Fibroblast of skin of abdomen (primary cell): ENCODE data around the gene BCAS3.
A peak's percentile ranks its signal among the peaks of the same experiment; 100 is the strongest.
"Not testable (repeated sequence)": the region's sequence is repeated elsewhere in the genome, so short reads cannot be mapped to it uniquely, and the experiment has no call there.

Source experiments
- DNase-seq: peaks from one replicate; pipeline ENCODE4 v3.0.0-alpha.2; 2013

The BCAS3 gene

GRCh38 chr17:60802377-60802776 lies 124.7 kb downstream of the BCAS3 start:
- DNase-seq: peak; percentile 4

DNA sequence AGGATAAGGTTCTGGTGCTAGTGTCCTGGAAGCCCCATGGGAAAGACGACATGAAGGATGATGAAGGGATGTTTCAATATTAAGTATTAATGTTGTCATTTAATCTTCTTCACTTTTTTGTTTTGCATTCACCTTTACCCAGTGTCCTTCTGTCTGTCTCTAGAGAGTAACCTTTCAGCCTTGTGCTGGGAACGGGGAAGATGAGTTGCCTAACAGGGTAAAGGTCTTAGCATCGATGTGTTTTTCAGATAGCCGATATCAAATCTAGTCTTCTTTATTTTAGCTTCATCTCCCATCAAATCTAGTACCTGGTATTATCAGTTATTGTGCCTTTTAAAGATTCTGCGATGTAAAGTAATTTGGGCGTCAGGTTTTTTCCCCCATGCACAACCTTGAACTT lies 125.4 kb downstream of the BCAS3 start:
- no peak for DNase-seq

DNA sequence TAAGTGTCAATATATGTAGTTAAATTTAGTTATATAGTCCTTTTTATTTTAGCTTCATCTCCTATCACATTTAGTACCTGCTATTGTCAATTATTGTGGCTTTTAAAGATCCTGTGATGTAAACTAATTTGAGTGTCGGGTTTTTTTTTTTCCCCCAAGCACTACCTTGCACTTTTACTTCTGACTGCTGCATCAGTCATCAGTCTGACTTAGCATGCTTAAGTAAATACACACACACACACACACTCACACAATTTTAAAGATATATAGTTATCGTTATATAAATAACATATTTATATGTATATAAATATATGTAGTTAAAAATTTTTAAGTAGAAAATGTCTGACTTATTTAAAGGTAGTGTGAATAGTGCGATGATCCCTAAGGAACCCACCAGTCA lies 127.2 kb downstream of the BCAS3 start:
- DNase-seq: no peak

DNA sequence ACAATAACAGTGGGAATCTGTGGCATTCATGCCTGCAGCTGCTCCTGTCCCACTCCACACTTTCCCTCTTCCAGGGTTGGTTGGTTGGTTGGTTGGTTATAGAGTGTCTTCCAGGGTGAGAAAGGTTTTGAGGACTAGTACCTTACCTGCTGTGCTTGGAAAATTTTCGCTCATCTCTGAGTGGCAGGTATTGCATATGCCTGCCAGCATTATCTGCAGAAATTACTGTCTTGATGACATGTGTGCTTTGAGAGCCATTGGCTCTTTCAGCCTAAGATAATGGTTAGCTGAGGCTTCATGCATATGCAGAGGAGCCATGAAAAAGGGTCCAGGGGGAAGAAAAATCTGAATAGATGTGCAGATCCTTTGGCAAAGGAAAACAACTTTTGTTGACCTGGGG lies 131.8 kb downstream of the BCAS3 start:
- DNase-seq: no peak

- DNase-seq: not testable (repeated sequence)
Observed at GRCh38 chr17:60814941-60815340, 137.3 kb downstream of the BCAS3 start.

GRCh38 chr17:60817192-60817591 lies 139.5 kb downstream of the BCAS3 start:
- DNase-seq: peak; percentile 82

- no peak for DNase-seq
Observed at GRCh38 chr17:60819447-60820130, 141.9 kb downstream of the BCAS3 start.

DNA sequence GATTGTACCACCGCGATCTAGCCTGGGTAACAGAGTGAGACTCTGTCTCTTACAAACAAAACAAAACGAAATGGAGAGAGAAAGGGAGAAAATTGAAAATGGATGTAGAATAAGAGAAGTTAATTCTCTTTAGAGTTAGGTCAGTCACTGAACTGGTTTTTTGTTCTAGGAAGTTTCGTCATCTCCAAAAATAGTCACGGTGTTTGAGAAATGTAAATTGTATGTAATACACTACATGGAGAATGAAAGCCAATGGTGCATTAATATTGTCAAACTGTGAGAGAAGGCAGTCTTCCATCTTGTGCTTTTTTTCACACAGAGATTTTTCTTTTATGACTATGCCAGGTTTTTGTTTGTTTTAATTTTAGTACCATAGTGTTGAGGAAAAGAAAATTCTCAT lies 145.9 kb downstream of the BCAS3 start:
- no peak for DNase-seq

DNA sequence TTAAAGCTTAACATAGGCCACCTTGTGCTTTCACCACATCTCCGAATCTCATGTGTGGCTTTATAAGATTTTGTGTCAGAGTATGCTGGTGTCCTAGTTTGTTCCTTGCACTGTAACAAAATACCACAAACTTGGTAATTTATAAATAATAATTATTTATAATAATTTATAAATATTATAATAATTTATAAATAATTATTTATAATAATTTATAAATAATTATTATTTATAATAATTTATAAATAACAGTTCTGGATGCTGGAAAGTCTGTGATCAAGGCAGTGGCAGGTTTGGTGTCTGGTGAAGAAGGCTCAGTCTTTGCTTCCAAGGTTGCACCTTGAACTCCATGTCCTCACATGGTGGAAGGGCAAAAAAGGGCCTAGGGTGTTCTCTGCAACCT lies 147.7 kb downstream of the BCAS3 start:
- no peak for DNase-seq

- no peak for DNase-seq
Observed at GRCh38 chr17:60827943-60828342, 150.3 kb downstream of the BCAS3 start.

- no peak for DNase-seq
Observed at GRCh38 chr17:60832151-60832585, 154.5 kb downstream of the BCAS3 start.

GRCh38 chr17:60832631-60833030 lies 155.0 kb downstream of the BCAS3 start:
- no peak for DNase-seq

- no peak for DNase-seq
Observed at GRCh38 chr17:60840456-60840855, 162.8 kb downstream of the BCAS3 start.

GRCh38 chr17:60845012-60845411 lies 167.4 kb downstream of the BCAS3 start:
- DNase-seq: no peak

GRCh38 chr17:60846175-60846574 lies 168.5 kb downstream of the BCAS3 start:
- no peak for DNase-seq

- DNase-seq: no peak
Observed at GRCh38 chr17:60851181-60851580, 173.5 kb downstream of the BCAS3 start.

DNA sequence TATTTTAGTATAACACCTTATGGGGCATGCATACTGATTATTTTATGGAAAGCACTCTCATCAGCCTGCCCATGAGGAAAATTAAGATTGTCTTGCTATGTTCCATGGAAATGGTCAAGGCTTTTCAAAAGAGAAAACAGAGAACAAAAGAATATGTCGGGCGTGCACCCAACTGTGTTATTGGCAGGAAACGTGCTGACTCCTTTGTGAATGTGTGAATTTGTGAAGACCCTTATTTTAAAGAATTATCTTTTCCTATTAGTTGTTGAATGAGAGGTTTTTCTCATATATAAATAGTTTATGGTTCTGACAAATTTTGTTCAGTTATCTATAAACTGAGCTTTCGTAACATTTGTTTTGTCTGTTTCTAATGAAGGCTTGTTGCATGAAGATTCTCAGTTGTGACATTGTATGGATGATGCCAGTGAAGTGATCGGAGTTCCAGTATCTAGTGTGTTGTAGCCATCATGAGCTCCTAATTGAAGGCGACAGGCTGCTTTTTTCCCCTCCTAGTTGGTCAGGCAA lies 180.0 kb downstream of the BCAS3 start:
- DNase-seq: no peak

DNA sequence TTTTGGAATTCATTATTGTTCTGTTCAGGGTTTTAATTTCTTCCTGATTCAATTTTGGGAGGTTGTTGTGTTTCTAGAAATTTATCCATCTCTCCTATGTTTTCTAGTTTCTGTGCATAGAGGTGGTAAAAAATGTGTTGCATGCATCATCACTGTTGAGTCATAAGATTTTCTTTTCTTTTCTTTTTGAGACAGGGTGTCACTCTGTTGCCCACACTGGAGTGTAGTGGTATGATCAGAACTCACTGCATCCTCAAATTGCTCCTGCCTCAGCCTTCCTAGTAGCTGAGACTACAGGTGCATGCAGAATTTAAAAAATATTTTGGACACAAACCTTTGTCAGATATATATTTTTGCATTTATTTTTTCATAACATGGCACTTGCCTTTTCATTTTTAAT lies 184.8 kb downstream of the BCAS3 start:
- no peak for DNase-seq

GRCh38 chr17:60863892-60864707 lies 186.4 kb downstream of the BCAS3 start:
- DNase-seq: peak; percentile 29

DNA sequence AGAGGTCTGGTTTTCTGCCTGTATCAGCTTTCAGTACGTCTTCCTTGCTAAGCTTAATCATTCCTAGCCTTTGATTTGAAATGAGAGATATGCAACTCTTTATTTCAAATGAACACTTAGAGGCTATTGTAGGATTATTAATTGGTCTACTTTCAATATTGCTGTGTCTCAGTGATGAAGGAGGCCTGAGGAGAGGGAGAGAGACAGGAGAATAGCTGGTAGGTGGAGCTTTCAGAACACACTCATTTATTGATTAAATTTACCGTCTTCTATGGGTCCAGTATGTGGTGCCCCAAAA lies 187.0 kb downstream of the BCAS3 start:
- no peak for DNase-seq

- DNase-seq: no peak
Observed at GRCh38 chr17:60874772-60875171, 197.1 kb downstream of the BCAS3 start.

GRCh38 chr17:60886731-60887613 lies 209.3 kb downstream of the BCAS3 start:
- DNase-seq: not testable (repeated sequence)

GRCh38 chr17:60887614-60888028 lies 210.0 kb downstream of the BCAS3 start:
- DNase-seq: no peak
